Smooth muscle cell (in vitro differentiated cells): Measurements from ENCODE around the gene CHCHD6. TPM values are rescaled to one million over a fixed set of nuclear protein-coding genes. Genes with fewer than 3 reads are reported as not detected.

ENCODE experiments used
- DNase-seq: peaks from one replicate; lab custom pipeline; 2025; ENCODE audit not compliant: unreplicated experiment; lab: John Stamatoyannopoulos, UW
- H2AFZ ChIP-seq: fragments of 200-600 bp; sonication (generic); 2 replicates; pipeline ENCODE4 v1.6.0; 2016; ENCODE audit warnings: antibody characterized with exemption, low read depth, mild to moderate bottlenecking
- H3F3A ChIP-seq: fragments of 200-600 bp; sonication (generic); 2 replicates; pipeline ENCODE4 v1.6.0; 2017; ENCODE audit warnings: antibody characterized with exemption, low read depth
- H3K27ac ChIP-seq: fragments of 200-600 bp; sonication (generic); 2 replicates; pipeline ENCODE4 v1.5.1; 2016; ENCODE audit warnings: low read depth, mild to moderate bottlenecking
- H3K27me3 ChIP-seq: fragments of 200-600 bp; sonication (generic); 2 replicates; pipeline ENCODE4 v1.6.1; 2016; ENCODE audit warnings: low read depth, mild to moderate bottlenecking
- H3K36me3 ChIP-seq: fragments of 200-600 bp; sonication (generic); 2 replicates; pipeline ENCODE4 v1.5.1; 2016; ENCODE audit warnings: low read depth
- H3K4me1 ChIP-seq: fragments of 200-600 bp; sonication (generic); 2 replicates; pipeline ENCODE4 v1.5.1; 2016; ENCODE audit warnings: low read depth
- H3K4me2 ChIP-seq: fragments of 200-600 bp; sonication (generic); 2 replicates; pipeline ENCODE4 v1.6.0; 2016; ENCODE audit warnings: mild to moderate bottlenecking
- H3K4me3 ChIP-seq: fragments of 200-600 bp; sonication (generic); 2 replicates; pipeline ENCODE4 v1.5.1; 2016; ENCODE audit warnings: mild to moderate bottlenecking
- H3K79me2 ChIP-seq: fragments of 200-600 bp; sonication (generic); 2 replicates; pipeline ENCODE4 v1.6.0; 2016; ENCODE audit warnings: low read depth, mild to moderate bottlenecking
- H3K9ac ChIP-seq: fragments of 200-600 bp; sonication (generic); 2 replicates; pipeline ENCODE4 v1.6.0; 2016; ENCODE audit warnings: low read depth
- H3K9me3 ChIP-seq: fragments of 200-600 bp; sonication (generic); replicated peaks from 2 replicates; pipeline ENCODE4 v1.5.1; 2016; ENCODE audit warnings: low read depth
- H4K20me1 ChIP-seq: fragments of 200-600 bp; sonication (generic); 2 replicates; pipeline ENCODE4 v1.6.0; 2016; ENCODE audit warnings: low read depth
- WGBS: methylation state at CpG from one replicate; pipeline ENCODE4 v1.1.7; 2016; ENCODE audit warnings: low lambda C conversion rate; 5-methylcytosine and 5-hydroxymethylcytosine counted together
- polyA plus RNA-seq: library from polyadenylated mRNA; unstranded; fragments of >200 nt; fragmentation: Nextera tagmentation; extraction: Ambion mirVana; gene quantifications from 2 replicates; pipeline ENCODE4 v1.2.1, GENCODE V29; 2016
- total RNA-seq: library from RNA; depleted of rRNA; stranded (reverse); fragments of >200 nt; gene quantifications from 2 replicates; pipeline ENCODE4 v1.2.3, GENCODE V29; 2014
- TF ChIP-seq, protein P1 (sequence below): fragments of 200-600 bp; sonication (generic); IDR thresholded peaks from 2 replicates; pipeline ENCODE4 v1.5.1; 2017; ENCODE audit warnings: borderline replicate concordance, mild to moderate bottlenecking, antibody characterized with exemption; ENCODE audit not compliant: insufficient read depth, poor library complexity, severe bottlenecking

CHCHD6 gene
- total and polyA plus RNA-seq, 2 experiments from 2014 or later = 6.7 to 27.2 TPM

DNA sequence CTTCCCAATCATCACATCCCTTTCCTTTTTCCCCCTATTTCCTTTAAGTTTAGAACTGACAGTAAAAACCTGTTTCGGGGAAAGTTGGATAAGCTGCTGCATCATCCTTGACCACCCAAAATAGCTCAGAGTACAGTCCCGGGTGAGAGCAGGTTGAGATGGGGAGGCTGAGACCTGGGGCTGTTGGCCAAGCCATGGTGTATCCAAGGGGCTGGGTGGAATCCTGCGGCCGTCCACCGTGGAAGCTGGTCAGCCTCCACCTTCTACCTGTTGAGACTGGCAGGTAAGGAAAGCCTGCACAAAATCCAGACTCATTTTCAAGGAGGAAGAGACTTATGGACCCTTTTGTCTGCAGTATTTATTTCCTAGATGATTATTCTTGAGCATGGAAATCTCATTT lies 150.6 kb downstream of the CHCHD6 start:
- Histone ChIP-seq H2AFZ (no peak overlapping the region), H3K79me2 (no peaks in the 10 kb centered on the region), H3K9me3 (no peaks in the 10 kb centered on the region), H3F3A (peaks cover 3% of the 10 kb centered on the region), H3K9ac (no peak overlapping the region), H3K4me3 (no peak overlapping the region), H3K27ac (no peak overlapping the region), H3K36me3 (no peaks in the 10 kb centered on the region), H3K4me2 (no peak overlapping the region), H4K20me1 (no peaks in the 10 kb centered on the region), H3K27me3 (no peaks in the 10 kb centered on the region), H3K4me1 (peaks cover 46% of the 10 kb centered on the region)
- no peak for DNase-seq
- TF ChIP-seq, protein P1, sequence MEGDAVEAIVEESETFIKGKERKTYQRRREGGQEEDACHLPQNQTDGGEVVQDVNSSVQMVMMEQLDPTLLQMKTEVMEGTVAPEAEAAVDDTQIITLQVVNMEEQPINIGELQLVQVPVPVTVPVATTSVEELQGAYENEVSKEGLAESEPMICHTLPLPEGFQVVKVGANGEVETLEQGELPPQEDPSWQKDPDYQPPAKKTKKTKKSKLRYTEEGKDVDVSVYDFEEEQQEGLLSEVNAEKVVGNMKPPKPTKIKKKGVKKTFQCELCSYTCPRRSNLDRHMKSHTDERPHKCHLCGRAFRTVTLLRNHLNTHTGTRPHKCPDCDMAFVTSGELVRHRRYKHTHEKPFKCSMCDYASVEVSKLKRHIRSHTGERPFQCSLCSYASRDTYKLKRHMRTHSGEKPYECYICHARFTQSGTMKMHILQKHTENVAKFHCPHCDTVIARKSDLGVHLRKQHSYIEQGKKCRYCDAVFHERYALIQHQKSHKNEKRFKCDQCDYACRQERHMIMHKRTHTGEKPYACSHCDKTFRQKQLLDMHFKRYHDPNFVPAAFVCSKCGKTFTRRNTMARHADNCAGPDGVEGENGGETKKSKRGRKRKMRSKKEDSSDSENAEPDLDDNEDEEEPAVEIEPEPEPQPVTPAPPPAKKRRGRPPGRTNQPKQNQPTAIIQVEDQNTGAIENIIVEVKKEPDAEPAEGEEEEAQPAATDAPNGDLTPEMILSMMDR = no peak
- 95% methylated on average over 5 of the region's 5 CpGs for WGBS

DNA sequence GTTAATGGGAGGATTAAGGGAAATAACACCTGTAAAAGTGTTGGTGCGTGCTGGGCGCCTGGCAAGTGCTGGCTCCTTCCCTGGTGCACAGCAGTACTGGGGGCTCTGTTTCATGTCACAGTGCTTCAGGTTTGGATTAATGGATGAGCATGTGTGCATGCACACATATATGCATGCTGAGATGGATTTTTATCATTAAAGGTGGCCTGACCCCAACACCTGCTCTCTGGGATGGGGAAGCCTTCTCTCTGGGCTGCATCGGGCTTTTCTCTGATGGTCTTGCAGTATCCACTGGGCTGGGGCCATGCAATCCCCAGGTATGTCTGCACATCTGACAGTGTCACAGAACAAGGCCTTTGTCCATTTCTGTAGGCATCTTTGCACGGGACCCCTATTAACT lies 151.3 kb downstream of the CHCHD6 start:
- WGBS = 90% methylated on average over 4 of the region's 4 CpGs
- H3K27ac ChIP-seq = no peak overlapping the region
- no peak overlapping the region for H3K9ac ChIP-seq
- no peaks in the 10 kb centered on the region for H3K27me3 ChIP-seq
- no peaks in the 10 kb centered on the region for H3K79me2 ChIP-seq
- H3K4me3 ChIP-seq = no peak overlapping the region
- H4K20me1 ChIP-seq = no peaks in the 10 kb centered on the region
- H3F3A ChIP-seq = peaks cover under 1% of the 10 kb centered on the region
- DNase-seq = no peak
- H3K9me3 ChIP-seq = no peaks in the 10 kb centered on the region
- peaks cover 38% of the 10 kb centered on the region for H3K4me1 ChIP-seq
- H2AFZ ChIP-seq = no peak overlapping the region
- TF ChIP-seq, protein P1 = no peak
- no peak overlapping the region for H3K4me2 ChIP-seq
- no peaks in the 10 kb centered on the region for H3K36me3 ChIP-seq

DNA sequence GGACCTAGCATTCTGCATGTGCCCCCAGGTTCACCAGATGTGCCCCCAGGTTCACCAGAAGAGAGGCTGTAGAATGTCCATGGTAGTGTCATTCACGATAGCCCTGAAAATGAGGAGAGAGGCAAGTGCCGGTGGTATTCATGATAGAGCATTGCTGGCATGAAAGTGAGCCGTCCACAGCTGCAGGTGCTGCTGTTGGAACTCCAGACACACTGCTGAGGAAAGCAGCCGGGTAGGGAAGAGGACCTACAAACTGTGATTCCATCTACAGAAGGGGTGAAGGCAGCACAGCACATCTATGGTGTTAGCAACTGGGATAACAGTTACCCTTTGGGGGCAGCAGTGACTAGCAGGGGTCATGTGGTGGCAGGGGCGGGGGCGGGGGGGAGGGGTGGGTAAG lies 153.9 kb downstream of the CHCHD6 start:
- H3K4me2 ChIP-seq = no peak overlapping the region
- no peak overlapping the region for H3K4me3 ChIP-seq
- 88% methylated on average over 6 of the region's 6 CpGs for WGBS
- no peak for DNase-seq
- peaks cover 14% of the 10 kb centered on the region for H3K4me1 ChIP-seq
- TF ChIP-seq, protein P1 = no peak
- H3K9ac ChIP-seq = no peak overlapping the region
- no peaks in the 10 kb centered on the region for H4K20me1 ChIP-seq
- H2AFZ ChIP-seq = no peak overlapping the region
- no peaks in the 10 kb centered on the region for H3K79me2 ChIP-seq
- no peaks in the 10 kb centered on the region for H3K36me3 ChIP-seq
- no peaks in the 10 kb centered on the region for H3F3A ChIP-seq
- H3K27ac ChIP-seq = no peak overlapping the region
- H3K27me3 ChIP-seq = no peaks in the 10 kb centered on the region
- H3K9me3 ChIP-seq = no peaks in the 10 kb centered on the region

DNA sequence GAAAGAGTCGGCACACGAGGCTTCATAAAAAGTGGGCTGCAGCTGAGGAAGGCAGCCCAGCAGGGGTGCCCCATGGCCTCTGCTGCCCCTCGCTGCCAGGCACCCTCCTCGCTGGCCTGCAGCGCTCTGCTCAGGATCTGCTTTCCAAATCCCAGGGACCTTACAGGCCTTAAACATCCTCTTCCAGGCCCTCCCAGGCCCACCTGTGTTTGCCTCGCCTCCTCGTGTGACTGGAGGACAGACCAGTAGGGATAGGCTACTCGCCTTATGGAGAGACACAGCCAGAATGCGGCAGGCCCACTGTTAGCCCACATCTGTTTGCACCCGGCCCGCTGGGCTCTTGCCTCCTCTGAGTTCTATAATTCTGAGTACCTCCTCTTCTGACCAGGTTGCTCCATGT lies 154.4 kb downstream of the CHCHD6 start:
- H3K4me1 ChIP-seq = peaks cover 10% of the 10 kb centered on the region
- TF ChIP-seq, protein P1 = no peak
- no peaks in the 10 kb centered on the region for H3K79me2 ChIP-seq
- DNase-seq = no peak
- no peak overlapping the region for H3K27ac ChIP-seq
- 92% methylated on average over 11 of the region's 11 CpGs for WGBS
- no peaks in the 10 kb centered on the region for H3F3A ChIP-seq
- no peak overlapping the region for H2AFZ ChIP-seq
- H4K20me1 ChIP-seq = no peaks in the 10 kb centered on the region
- H3K4me3 ChIP-seq = no peak overlapping the region
- no peak overlapping the region for H3K4me2 ChIP-seq
- H3K27me3 ChIP-seq = no peaks in the 10 kb centered on the region
- H3K9me3 ChIP-seq = no peaks in the 10 kb centered on the region
- no peaks in the 10 kb centered on the region for H3K36me3 ChIP-seq
- no peak overlapping the region for H3K9ac ChIP-seq
